ENCODE results near the gene ZNF783.

ZNF783 gene

GRCh38 chr7:149333321-149333717 lies 71.3 kb downstream of the ZNF783 start:
- no peak for DNase-seq (ENCODE audit: low read depth, low spot score)
- Histone ChIP-seq H3K4me1 (ENCODE audit: insufficient read depth, insufficient read length) (no peaks in the 10 kb centered on the region), H3K4me3 (ENCODE audit: insufficient read length, low read depth) (no peak overlapping the region), H3K36me3 (ENCODE audit: insufficient read depth, insufficient read length, low read length) (no peaks in the 10 kb centered on the region), H3K9ac (ENCODE audit: insufficient read length, low read depth) (no peak overlapping the region), H3K9me3 (ENCODE audit: insufficient read depth, low read length) (peaks cover 9% of the 10 kb centered on the region; the same call in 1 of the 2 replicates), H3K27me3 (ENCODE audit: insufficient read depth, insufficient read length) (no peaks in the 10 kb centered on the region)
- TF ChIP-seq YY1 (IDR thresholded peaks at IDR 0.05; ENCODE audit: insufficient read depth, insufficient read length): no peak
- no peak for TF ChIP-seq SUZ12 (IDR thresholded peaks at IDR 0.05; ENCODE audit: extremely low read depth, insufficient read depth, insufficient read length)
- TF ChIP-seq ZNF274 (IDR thresholded peaks at IDR 0.05; ENCODE audit: low read depth, low read length): no peak

- Histone ChIP-seq H3K9me3 (ENCODE audit: insufficient read depth, low read length) (peaks cover 9% of the 10 kb centered on the region; the same call in 1 of the 2 replicates), H3K27me3 (ENCODE audit: insufficient read depth, insufficient read length) (no peaks in the 10 kb centered on the region), H3K4me3 (ENCODE audit: insufficient read length, low read depth) (no peak overlapping the region), H3K4me1 (ENCODE audit: insufficient read depth, insufficient read length) (no peaks in the 10 kb centered on the region), H3K9ac (ENCODE audit: insufficient read length, low read depth) (no peak overlapping the region), H3K36me3 (ENCODE audit: insufficient read depth, insufficient read length, low read length) (no peaks in the 10 kb centered on the region)
- no peak for DNase-seq (ENCODE audit: low read depth, low spot score)
- TF ChIP-seq ZNF274 (IDR thresholded peaks at IDR 0.05; ENCODE audit: low read depth, low read length): no peak
- no peak for TF ChIP-seq SUZ12 (IDR thresholded peaks at IDR 0.05; ENCODE audit: extremely low read depth, insufficient read depth, insufficient read length)
- TF ChIP-seq YY1 (IDR thresholded peaks at IDR 0.05; ENCODE audit: insufficient read depth, insufficient read length): no peak
These were observed 72.2 kb downstream of the ZNF783 start for GRCh38 chr7:149334219-149334618.
